Osteocyte (in vitro differentiated cells): ENCODE data around the gene SLC44A1. TPM values are rescaled to one million over a fixed set of nuclear protein-coding genes. Genes with fewer than 3 reads are reported as not detected.

ENCODE experiments used
- DNase-seq: peaks from one replicate; pipeline ENCODE4 v3.0.0; 2021; ENCODE audit warnings: mixed read lengths; ENCODE audit not compliant: unreplicated experiment; ENCODE audit errors: extremely low spot score
- H3K27ac Mint-ChIP-seq: one replicate; pipeline ENCODE4 v1.8.0; 2021; ENCODE audit warnings: mild to moderate bottlenecking, mixed read lengths; ENCODE audit not compliant: unreplicated experiment
- H3K27me3 Mint-ChIP-seq: one replicate; pipeline ENCODE4 v1.8.0; 2021; ENCODE audit warnings: mixed read lengths; ENCODE audit not compliant: unreplicated experiment
- H3K36me3 Mint-ChIP-seq: one replicate; pipeline ENCODE4 v1.8.0; 2021; ENCODE audit warnings: mixed read lengths; ENCODE audit not compliant: unreplicated experiment
- H3K4me1 Mint-ChIP-seq: one replicate; pipeline ENCODE4 v1.8.0; 2021; ENCODE audit warnings: mixed read lengths; ENCODE audit not compliant: unreplicated experiment
- H3K4me3 Mint-ChIP-seq: one replicate; pipeline ENCODE4 v1.8.0; 2021; ENCODE audit warnings: mild to moderate bottlenecking, moderate library complexity, mixed read lengths; ENCODE audit not compliant: unreplicated experiment
- H3K9me3 Mint-ChIP-seq: one replicate; pipeline ENCODE4 v1.8.0; 2021; ENCODE audit warnings: mixed read lengths; ENCODE audit not compliant: unreplicated experiment
- CTCF ChIP-seq: fragments of 200-600 bp; sonication (generic); IDR thresholded peaks from 2 replicates; pipeline ENCODE4 v1.5.0; 2021; ENCODE audit warnings: antibody characterized with exemption, mild to moderate bottlenecking, moderate library complexity
- total RNA-seq: library from RNA; stranded (reverse); gene quantifications from 2 replicates; pipeline ENCODE4 v1.2.1, GENCODE V29; 2021

The SLC44A1 gene
- total RNA-seq, 1 donor from 2014 or later: 30.2 TPM

- Mint-ChIP-seq H3K9me3 (no peaks in the 10 kb centered on the region), H3K27ac (no peak overlapping the region), H3K27me3 (no peaks in the 10 kb centered on the region), H3K4me3 (no peak overlapping the region), H3K4me1 (peaks cover 2% of the 10 kb centered on the region), H3K36me3 (no peaks in the 10 kb centered on the region)
- TF ChIP-seq CTCF: no peak
- no peak for DNase-seq
Observed at GRCh38 chr9:105278751-105279150, 34.3 kb downstream of the SLC44A1 start.

GRCh38 chr9:105280691-105281090 is 36.2 kb downstream of the SLC44A1 start:
- Mint-ChIP-seq H3K36me3 (no peaks in the 10 kb centered on the region), H3K4me3 (no peak overlapping the region), H3K9me3 (no peaks in the 10 kb centered on the region), H3K27me3 (no peaks in the 10 kb centered on the region), H3K4me1 (peaks cover 2% of the 10 kb centered on the region), H3K27ac (no peak overlapping the region)
- no peak for DNase-seq
- no peak for TF ChIP-seq CTCF

GRCh38 chr9:105281272-105281671 is 36.8 kb downstream of the SLC44A1 start:
- Mint-ChIP-seq H3K36me3 (no peaks in the 10 kb centered on the region), H3K9me3 (no peaks in the 10 kb centered on the region), H3K27ac (no peak overlapping the region), H3K4me1 (peaks cover 2% of the 10 kb centered on the region), H3K4me3 (no peak overlapping the region), H3K27me3 (no peaks in the 10 kb centered on the region)
- no peak for DNase-seq
- TF ChIP-seq CTCF: no peak

GRCh38 chr9:105281926-105282325 is 37.5 kb downstream of the SLC44A1 start:
- TF ChIP-seq CTCF: no peak
- H3K4me1 Mint-ChIP-seq: peaks cover 2% of the 10 kb centered on the region
- no peak overlapping the region for H3K4me3 Mint-ChIP-seq
- H3K36me3 Mint-ChIP-seq: no peaks in the 10 kb centered on the region
- no peaks in the 10 kb centered on the region for H3K9me3 Mint-ChIP-seq
- no peaks in the 10 kb centered on the region for H3K27me3 Mint-ChIP-seq
- H3K27ac Mint-ChIP-seq: no peak overlapping the region
- no peak for DNase-seq

GRCh38 chr9:105282870-105283621 is 38.6 kb downstream of the SLC44A1 start:
- Mint-ChIP-seq H3K27ac (no peak overlapping the region), H3K4me1 (peaks cover 2% of the 10 kb centered on the region), H3K9me3 (no peaks in the 10 kb centered on the region), H3K27me3 (no peaks in the 10 kb centered on the region), H3K36me3 (no peaks in the 10 kb centered on the region), H3K4me3 (no peak overlapping the region)
- TF ChIP-seq CTCF: no peak
- no peak for DNase-seq
